Chondrocyte (in vitro differentiated cells): Measurements from ENCODE around the gene BLOC1S2. TPM values are rescaled to one million over a fixed set of nuclear protein-coding genes. Genes with fewer than 3 reads are reported as not detected.

Experiments used
- DNase-seq: peaks from one replicate; pipeline ENCODE4 v3.0.0; 2021; ENCODE audit warnings: mixed read lengths, low spot score
- H3K27ac Mint-ChIP-seq: one replicate; pipeline ENCODE4 v1.8.0; 2021; ENCODE audit warnings: mild to moderate bottlenecking, moderate library complexity, mixed read lengths; ENCODE audit not compliant: unreplicated experiment
- H3K27me3 Mint-ChIP-seq: 2 replicates; pipeline ENCODE4 v1.8.0; 2021; ENCODE audit warnings: low read depth, mixed read lengths
- H3K36me3 Mint-ChIP-seq: 2 replicates; pipeline ENCODE4 v1.8.0; 2021; ENCODE audit warnings: low read depth, mixed read lengths
- H3K4me1 Mint-ChIP-seq: 2 replicates; pipeline ENCODE4 v1.8.0; 2021; ENCODE audit warnings: low read depth, mild to moderate bottlenecking, mixed read lengths
- H3K4me3 Mint-ChIP-seq: one replicate; pipeline ENCODE4 v1.8.0; 2021; ENCODE audit warnings: mild to moderate bottlenecking, moderate library complexity, mixed read lengths; ENCODE audit not compliant: unreplicated experiment
- H3K9me3 Mint-ChIP-seq: 2 replicates; pipeline ENCODE4 v1.8.0; 2021; ENCODE audit warnings: low read depth, mixed read lengths
- total RNA-seq: library from RNA; stranded (reverse); gene quantifications from 3 replicates; pipeline ENCODE4 v1.2.1, GENCODE V29; 2021
- TF ChIP-seq, protein P1 (sequence below): fragments of 200-600 bp; sonication (generic); IDR thresholded peaks from 2 replicates; pipeline ENCODE4 v1.5.0; 2021; ENCODE audit warnings: antibody characterized with exemption, mild to moderate bottlenecking, moderate library complexity

BLOC1S2 gene
- total RNA-seq, 1 donor from 2014 or later = 25.9 TPM

DNA sequence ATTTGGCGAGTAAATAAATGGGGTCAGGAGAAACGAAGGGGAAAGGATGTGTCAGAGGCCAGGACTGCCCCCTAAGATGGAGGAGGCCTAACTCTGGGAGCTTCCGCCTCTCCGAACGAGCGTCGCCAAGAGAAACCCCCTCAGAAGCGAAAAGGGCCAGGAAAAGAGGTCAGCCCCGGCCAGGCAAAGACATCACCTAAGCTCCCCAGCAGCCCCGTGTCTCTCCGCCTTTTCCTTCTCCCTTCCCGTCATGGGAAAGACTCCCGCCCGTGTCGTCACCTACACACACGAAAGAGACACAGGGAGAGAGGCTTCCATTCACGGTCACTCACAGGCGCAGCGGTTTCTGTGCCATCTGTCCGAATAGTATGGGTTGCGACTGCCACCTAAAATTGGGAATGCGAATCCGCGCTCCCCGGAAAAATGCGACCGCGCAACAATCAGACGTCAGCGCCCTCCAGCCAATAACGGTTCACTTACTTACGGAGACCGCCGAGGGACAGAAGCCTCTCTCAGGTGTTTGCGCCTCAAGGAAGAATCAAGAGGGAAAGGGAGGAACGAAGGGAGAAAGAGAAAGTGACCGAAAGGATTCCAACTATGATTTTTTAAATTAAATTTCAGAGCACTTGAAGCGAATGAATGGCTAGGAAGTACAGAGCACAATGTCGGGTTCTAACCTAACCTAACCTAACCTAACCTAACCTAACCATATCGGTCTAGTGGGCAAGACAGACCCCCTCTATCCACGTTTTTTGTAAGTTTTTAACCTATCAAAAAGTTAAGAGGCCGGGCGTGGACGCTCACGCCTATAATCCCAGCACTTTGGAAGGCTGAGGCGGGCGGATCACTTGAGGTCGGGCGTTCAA is 19.0 kb downstream of the BLOC1S2 start, which contains the start of gene CWF19L1:
TSS of gene CWF19L1 (minus strand) at position 400 of the 866 bp plus-strand sequence. CDS start at position 355, 45 bp downstream.
- peaks cover 9% of the 10 kb centered on the region for H3K4me1 Mint-ChIP-seq
- TF ChIP-seq, protein P1, sequence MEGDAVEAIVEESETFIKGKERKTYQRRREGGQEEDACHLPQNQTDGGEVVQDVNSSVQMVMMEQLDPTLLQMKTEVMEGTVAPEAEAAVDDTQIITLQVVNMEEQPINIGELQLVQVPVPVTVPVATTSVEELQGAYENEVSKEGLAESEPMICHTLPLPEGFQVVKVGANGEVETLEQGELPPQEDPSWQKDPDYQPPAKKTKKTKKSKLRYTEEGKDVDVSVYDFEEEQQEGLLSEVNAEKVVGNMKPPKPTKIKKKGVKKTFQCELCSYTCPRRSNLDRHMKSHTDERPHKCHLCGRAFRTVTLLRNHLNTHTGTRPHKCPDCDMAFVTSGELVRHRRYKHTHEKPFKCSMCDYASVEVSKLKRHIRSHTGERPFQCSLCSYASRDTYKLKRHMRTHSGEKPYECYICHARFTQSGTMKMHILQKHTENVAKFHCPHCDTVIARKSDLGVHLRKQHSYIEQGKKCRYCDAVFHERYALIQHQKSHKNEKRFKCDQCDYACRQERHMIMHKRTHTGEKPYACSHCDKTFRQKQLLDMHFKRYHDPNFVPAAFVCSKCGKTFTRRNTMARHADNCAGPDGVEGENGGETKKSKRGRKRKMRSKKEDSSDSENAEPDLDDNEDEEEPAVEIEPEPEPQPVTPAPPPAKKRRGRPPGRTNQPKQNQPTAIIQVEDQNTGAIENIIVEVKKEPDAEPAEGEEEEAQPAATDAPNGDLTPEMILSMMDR = peak; percentile 9
- H3K36me3 Mint-ChIP-seq = peaks cover 8% of the 10 kb centered on the region
- H3K27me3 Mint-ChIP-seq = no peaks in the 10 kb centered on the region
- peak within 1 kb of the TSS; percentile 99 for H3K4me3 Mint-ChIP-seq
- no peak for DNase-seq
- peak within 1 kb of the TSS; percentile 97 for H3K27ac Mint-ChIP-seq
- H3K9me3 Mint-ChIP-seq = peaks cover 3% of the 10 kb centered on the region

DNA sequence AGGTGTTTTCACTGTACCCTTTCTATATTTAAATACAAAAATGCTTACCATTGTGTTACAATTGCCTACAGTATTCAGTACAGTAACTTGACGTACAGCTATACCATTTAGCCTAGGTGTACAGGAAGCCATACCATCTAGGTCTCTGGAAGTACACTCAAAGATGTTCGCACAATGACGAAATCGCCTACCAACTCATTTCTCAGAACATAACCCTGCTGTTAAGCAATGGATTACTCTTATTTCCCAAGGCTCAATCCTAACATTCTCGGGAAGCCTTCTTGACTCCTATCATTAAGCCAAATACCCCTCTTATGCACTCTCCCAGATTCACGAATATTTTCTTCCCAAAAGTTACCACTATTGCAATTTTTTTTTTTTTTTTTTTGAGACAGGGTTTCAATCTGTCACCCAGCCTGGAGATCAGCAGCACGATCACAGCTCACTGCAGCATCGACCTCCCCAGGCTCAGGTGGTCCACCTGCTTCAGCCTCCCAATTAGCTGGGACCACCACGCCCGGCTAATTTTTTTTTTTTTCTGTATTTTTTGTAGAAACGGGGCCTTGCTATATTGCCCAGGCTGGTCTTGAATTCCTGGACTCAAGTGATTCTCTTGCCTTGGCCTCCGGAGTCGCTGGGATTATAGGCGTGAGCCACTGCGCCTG is 20.5 kb downstream of the BLOC1S2 start:
- TF ChIP-seq, protein P1 = no peak
- Mint-ChIP-seq H3K4me1 (peaks cover 9% of the 10 kb centered on the region), H3K27ac (no peak overlapping the region), H3K36me3 (peaks cover 2% of the 10 kb centered on the region), H3K4me3 (no peak overlapping the region), H3K27me3 (no peaks in the 10 kb centered on the region), H3K9me3 (no peaks in the 10 kb centered on the region)
- DNase-seq = no peak

DNA sequence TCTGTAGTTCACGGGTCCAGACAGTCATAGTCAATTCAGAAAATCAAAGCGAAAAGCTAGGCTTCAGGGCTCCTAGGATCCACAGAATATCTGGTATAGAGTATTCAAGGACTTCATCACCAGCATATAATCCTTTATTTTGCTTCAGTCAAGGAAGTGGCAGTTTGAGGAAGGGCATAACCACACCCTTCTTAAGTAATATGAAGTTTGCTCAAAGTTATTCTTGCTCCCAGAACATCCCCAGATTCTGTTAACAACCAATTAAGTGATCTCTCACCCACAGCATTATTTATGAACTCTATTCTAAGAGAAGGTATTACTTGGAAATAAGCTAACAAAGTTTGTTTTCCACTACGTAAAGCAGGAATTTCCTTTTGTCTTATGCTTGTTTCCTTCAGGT is 32.3 kb downstream of the BLOC1S2 start:
- H3K27me3 Mint-ChIP-seq = no peaks in the 10 kb centered on the region
- H3K4me3 Mint-ChIP-seq = no peak overlapping the region
- H3K27ac Mint-ChIP-seq = no peak overlapping the region
- no peak for DNase-seq
- no peaks in the 10 kb centered on the region for H3K4me1 Mint-ChIP-seq
- peaks cover 15% of the 10 kb centered on the region for H3K36me3 Mint-ChIP-seq
- TF ChIP-seq, protein P1 = no peak
- no peaks in the 10 kb centered on the region for H3K9me3 Mint-ChIP-seq

DNA sequence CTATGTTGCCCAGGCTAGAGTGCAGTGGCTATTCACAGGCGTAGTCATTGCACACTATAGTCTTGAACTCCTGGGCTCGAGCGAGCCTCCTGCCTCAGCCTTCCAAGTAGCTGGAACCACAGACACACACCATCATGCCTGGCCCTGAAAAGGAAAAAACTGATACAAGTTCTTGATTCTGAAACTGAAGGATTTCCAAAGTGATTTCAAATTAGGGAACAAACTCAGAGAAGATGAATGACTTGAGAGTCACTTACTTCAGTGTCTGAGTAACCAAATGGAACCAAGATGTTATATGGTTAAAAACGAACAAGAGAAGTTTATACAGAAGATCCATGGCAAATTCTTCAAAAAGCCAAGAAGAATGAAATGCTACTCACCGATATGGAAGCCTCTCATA is 33.4 kb downstream of the BLOC1S2 start:
- H3K27ac Mint-ChIP-seq = no peak overlapping the region
- no peaks in the 10 kb centered on the region for H3K4me1 Mint-ChIP-seq
- H3K9me3 Mint-ChIP-seq = no peaks in the 10 kb centered on the region
- TF ChIP-seq, protein P1 = no peak
- H3K36me3 Mint-ChIP-seq = peaks cover 14% of the 10 kb centered on the region
- no peak overlapping the region for H3K4me3 Mint-ChIP-seq
- H3K27me3 Mint-ChIP-seq = no peaks in the 10 kb centered on the region
- DNase-seq = no peak

DNA sequence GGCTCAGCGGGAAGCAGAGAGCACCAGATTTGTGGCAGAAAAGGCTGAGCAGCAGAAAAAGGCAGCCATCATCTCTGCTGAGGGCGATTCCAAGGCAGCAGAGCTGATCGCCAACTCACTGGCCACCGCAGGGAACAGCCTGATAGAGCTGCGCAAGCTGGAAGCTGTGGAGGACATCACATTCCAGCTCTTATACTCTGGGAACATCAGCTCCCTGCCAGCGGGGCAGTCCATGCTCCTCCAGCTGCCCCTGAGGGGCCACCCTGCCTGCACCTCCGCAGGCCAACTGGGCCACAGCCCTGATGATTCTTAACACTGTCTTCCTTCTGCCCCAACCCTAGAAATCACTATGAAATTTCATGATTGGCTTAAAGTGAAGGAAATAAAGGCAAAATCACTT is 37.7 kb downstream of the BLOC1S2 start:
- peaks cover 5% of the 10 kb centered on the region for H3K4me1 Mint-ChIP-seq
- H3K4me3 Mint-ChIP-seq = no peak overlapping the region
- no peak for DNase-seq
- no peaks in the 10 kb centered on the region for H3K9me3 Mint-ChIP-seq
- H3K36me3 Mint-ChIP-seq = peaks cover 13% of the 10 kb centered on the region
- TF ChIP-seq, protein P1 = no peak
- no peaks in the 10 kb centered on the region for H3K27me3 Mint-ChIP-seq
- no peak overlapping the region for H3K27ac Mint-ChIP-seq
